OCI-LY3 (cell line): Measurements from ENCODE around the gene KCNIP4.

Experiments
- H2AFZ ChIP-seq: fragments of 200-600, 300-600 bp; shearing (Covaris generic); 2 replicates; pipeline ENCODE4 v1.6.0; 2014; ENCODE audit warnings: antibody characterized with exemption, low read depth, low read length
- H3K27ac ChIP-seq: fragments of 200-600, 300-600 bp; sonication (generic); 2 replicates; pipeline ENCODE4 v1.5.1; 2014; ENCODE audit warnings: mild to moderate bottlenecking, low read length, moderate library complexity, mixed read lengths
- H3K27me3 ChIP-seq: fragments of 200-600, 300-600 bp; sonication (generic); 2 replicates; pipeline ENCODE4 v1.6.1; 2014; ENCODE audit warnings: low read depth, low read length, mixed read lengths
- H3K36me3 ChIP-seq: fragments of 200-600, 300-600 bp; sonication (generic); replicated peaks from 2 replicates; pipeline ENCODE3; 2014; ENCODE audit warnings: low read depth, low read length, mixed read lengths
- H3K4me1 ChIP-seq: fragments of 300-600, 200-600 bp; sonication (generic); 2 replicates; pipeline ENCODE4 v1.6.1; 2014; ENCODE audit warnings: low read length, mixed read lengths
- H3K4me2 ChIP-seq: fragments of 200-600, 300-600 bp; sonication (generic); 2 replicates; pipeline ENCODE4 v1.6.1; 2014; ENCODE audit warnings: low read length, mixed read lengths
- H3K4me3 ChIP-seq: fragments of 300-600, 200-600 bp; sonication (generic); 2 replicates; pipeline ENCODE4 v1.5.1; 2014; ENCODE audit warnings: antibody characterized with exemption, mild to moderate bottlenecking, low read length, moderate library complexity
- H3K79me2 ChIP-seq: fragments of 300-600, 200-600 bp; shearing (Covaris generic); 2 replicates; pipeline ENCODE4 v1.6.1; 2014; ENCODE audit warnings: mild to moderate bottlenecking, low read length, mixed read lengths
- H3K9ac ChIP-seq: fragments of 300-600, 200-600 bp; shearing (Covaris generic); 2 replicates; pipeline ENCODE4 v1.6.0; 2014; ENCODE audit warnings: mild to moderate bottlenecking, low read length, moderate library complexity
- H3K9me3 ChIP-seq: fragments of 200-600, 300-600 bp; shearing (Covaris generic); 2 replicates; pipeline ENCODE4 v1.6.1; 2014; ENCODE audit warnings: low read length, mixed read lengths; ENCODE audit not compliant: insufficient read depth
- H4K20me1 ChIP-seq: fragments of 200-600, 300-600 bp; sonication (generic); 2 replicates; pipeline ENCODE4 v1.6.1; 2016; ENCODE audit warnings: low read length, mixed read lengths; ENCODE audit not compliant: insufficient read depth
- EZH2phosphoT487 ChIP-seq: fragments of 200-600 bp; shearing (Covaris generic); IDR thresholded peaks from 2 replicates; pipeline ENCODE4 v1.6.1; 2018; ENCODE audit warnings: antibody characterized with exemption, mixed run types, low read depth
- TF ChIP-seq, protein P1 (sequence below): fragments of 200-600, 300-600 bp; sonication (generic); IDR thresholded peaks from 2 replicates; pipeline ENCODE4 v1.5.1; 2014; ENCODE audit warnings: antibody characterized with exemption, low read length, low read depth

KCNIP4 gene

DNA sequence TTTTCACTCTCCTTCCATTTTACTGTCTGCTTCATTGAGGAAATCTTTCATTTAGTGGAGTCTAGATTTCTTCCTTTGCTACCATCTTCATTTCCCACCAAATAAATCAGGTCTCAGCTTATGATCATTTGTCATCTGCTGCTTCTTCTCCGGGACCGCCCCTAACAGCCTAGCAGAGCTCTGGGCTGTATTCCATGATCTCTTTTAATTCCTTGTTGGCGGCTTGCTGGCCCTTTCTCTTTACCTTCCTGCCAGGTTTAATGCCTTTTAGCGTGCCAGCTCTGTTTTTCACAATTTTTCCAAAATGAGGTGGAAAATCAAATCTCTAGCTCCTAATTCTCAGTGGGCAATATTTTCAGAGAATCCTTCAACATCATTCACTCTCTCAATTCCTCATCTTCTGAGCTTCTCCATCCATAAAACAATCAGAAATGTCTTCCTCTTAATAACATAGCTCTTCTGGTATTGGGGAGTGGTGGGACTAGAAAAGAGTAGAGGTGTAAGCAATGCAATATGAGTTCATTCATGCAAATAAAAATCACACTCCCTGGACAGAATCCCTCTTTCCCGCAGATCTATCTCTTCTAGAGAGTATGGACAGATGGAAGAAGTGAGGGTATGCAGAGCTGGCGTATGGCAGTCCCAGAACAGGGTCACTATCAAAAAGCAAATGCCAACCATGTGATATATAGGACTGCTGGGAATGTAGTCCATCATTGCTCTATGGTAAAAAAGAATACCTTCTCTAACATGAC, 491.3 kb downstream of the KCNIP4 start:
- Histone ChIP-seq H3K27ac (no peak overlapping the region), H3K9ac (no peak overlapping the region)

DNA sequence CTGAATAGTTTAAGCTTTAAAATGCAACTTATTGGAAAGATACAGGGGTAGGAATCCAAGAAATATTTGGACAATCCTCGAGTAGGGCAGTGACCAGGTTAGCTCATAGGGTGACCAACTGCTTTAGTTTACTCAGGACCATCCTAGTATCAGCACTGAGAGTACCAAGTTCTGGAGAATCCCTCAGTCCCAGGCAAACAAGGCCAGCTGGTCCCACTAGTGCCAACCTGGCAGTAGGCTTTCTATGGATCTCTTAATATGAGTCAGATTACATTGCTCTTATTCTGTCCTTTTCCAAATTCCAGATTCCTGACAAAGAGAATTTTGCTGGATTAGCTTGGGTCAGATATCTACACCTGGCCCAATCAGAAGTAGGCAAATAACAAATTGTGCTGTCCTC, 493.7 kb downstream of the KCNIP4 start:
- H3K9ac ChIP-seq, result no peak overlapping the region
- H3K9me3 ChIP-seq, result no peaks in the 10 kb centered on the region
- H3K4me3 ChIP-seq, result no peak overlapping the region
- H2AFZ ChIP-seq, result no peak overlapping the region
- H3K79me2 ChIP-seq, result no peaks in the 10 kb centered on the region
- H3K4me2 ChIP-seq, result no peak overlapping the region
- no peaks in the 10 kb centered on the region for H3K27me3 ChIP-seq
- no peak for TF ChIP-seq EZH2phosphoT487
- TF ChIP-seq, protein P1, sequence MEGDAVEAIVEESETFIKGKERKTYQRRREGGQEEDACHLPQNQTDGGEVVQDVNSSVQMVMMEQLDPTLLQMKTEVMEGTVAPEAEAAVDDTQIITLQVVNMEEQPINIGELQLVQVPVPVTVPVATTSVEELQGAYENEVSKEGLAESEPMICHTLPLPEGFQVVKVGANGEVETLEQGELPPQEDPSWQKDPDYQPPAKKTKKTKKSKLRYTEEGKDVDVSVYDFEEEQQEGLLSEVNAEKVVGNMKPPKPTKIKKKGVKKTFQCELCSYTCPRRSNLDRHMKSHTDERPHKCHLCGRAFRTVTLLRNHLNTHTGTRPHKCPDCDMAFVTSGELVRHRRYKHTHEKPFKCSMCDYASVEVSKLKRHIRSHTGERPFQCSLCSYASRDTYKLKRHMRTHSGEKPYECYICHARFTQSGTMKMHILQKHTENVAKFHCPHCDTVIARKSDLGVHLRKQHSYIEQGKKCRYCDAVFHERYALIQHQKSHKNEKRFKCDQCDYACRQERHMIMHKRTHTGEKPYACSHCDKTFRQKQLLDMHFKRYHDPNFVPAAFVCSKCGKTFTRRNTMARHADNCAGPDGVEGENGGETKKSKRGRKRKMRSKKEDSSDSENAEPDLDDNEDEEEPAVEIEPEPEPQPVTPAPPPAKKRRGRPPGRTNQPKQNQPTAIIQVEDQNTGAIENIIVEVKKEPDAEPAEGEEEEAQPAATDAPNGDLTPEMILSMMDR, result no peak
- no peaks in the 10 kb centered on the region for H3K36me3 ChIP-seq
- H3K4me1 ChIP-seq, result no peaks in the 10 kb centered on the region
- no peaks in the 10 kb centered on the region for H4K20me1 ChIP-seq
- no peak overlapping the region for H3K27ac ChIP-seq

More for the DNA sequence above, 491.3 kb downstream of the KCNIP4 start:
- H3K79me2 ChIP-seq, result no peaks in the 10 kb centered on the region
- no peak overlapping the region for H3K4me3 ChIP-seq
- H3K4me2 ChIP-seq, result no peak overlapping the region
- H4K20me1 ChIP-seq, result no peaks in the 10 kb centered on the region
- no peaks in the 10 kb centered on the region for H3K36me3 ChIP-seq
- H3K9me3 ChIP-seq, result no peaks in the 10 kb centered on the region
- TF ChIP-seq, protein P1, result no peak
- TF ChIP-seq EZH2phosphoT487, result no peak
- H3K4me1 ChIP-seq, result no peaks in the 10 kb centered on the region
- H2AFZ ChIP-seq, result no peak overlapping the region
- H3K27me3 ChIP-seq, result no peaks in the 10 kb centered on the region

DNA sequence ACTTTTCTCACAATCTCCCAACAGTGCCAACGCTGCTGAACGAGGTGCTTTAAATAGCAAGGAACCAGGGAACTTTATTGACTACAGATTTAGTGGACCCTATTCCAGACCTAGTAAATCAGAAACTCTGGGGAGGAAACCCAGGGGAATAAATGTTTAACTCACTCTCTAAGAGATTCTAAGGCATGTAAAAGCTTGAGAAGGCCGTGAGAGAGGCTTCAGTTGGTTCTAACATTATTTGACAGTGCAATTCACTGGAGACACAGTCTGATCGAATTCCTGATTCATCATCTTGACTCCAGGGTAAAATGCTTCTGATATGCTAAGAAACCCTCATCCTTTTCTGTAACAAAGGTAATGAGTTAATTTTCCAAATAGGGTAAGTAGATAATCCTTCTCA, 494.4 kb downstream of the KCNIP4 start:
- H2AFZ ChIP-seq, result no peak overlapping the region
- H3K27me3 ChIP-seq, result no peaks in the 10 kb centered on the region
- H3K27ac ChIP-seq, result no peak overlapping the region
- H3K36me3 ChIP-seq, result no peaks in the 10 kb centered on the region
- H3K79me2 ChIP-seq, result no peaks in the 10 kb centered on the region
- H4K20me1 ChIP-seq, result no peaks in the 10 kb centered on the region
- H3K4me3 ChIP-seq, result no peak overlapping the region
- H3K9me3 ChIP-seq, result no peaks in the 10 kb centered on the region
- H3K4me2 ChIP-seq, result no peak overlapping the region
- no peak overlapping the region for H3K9ac ChIP-seq
- no peaks in the 10 kb centered on the region for H3K4me1 ChIP-seq
- no peak for TF ChIP-seq EZH2phosphoT487
- TF ChIP-seq, protein P1, result no peak

DNA sequence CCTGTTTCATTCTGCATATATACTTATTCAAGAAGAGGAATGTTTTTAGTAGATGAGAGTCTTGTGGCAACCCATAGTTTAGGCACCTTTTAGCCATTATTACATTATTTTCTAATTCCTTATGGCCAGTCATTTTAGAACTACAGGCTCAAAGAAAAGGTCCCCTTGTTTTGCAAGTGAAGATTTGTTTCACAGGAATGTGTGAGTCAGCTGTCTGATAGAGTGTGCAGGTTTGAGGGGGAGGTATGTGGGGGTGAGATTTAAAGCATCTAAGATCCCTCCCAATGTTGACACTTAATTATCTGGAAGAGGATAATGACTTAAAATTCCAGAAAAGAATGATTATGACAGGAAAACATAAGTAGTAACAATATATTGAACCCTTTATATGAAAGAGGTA, 495.6 kb downstream of the KCNIP4 start:
- H4K20me1 ChIP-seq, result no peaks in the 10 kb centered on the region
- H3K4me3 ChIP-seq, result no peak overlapping the region
- H3K9ac ChIP-seq, result no peak overlapping the region
- H3K27me3 ChIP-seq, result no peaks in the 10 kb centered on the region
- no peaks in the 10 kb centered on the region for H3K79me2 ChIP-seq
- TF ChIP-seq, protein P1, result no peak
- no peak for TF ChIP-seq EZH2phosphoT487
- H3K36me3 ChIP-seq, result no peaks in the 10 kb centered on the region
- no peaks in the 10 kb centered on the region for H3K9me3 ChIP-seq
- no peak overlapping the region for H3K27ac ChIP-seq
- no peak overlapping the region for H2AFZ ChIP-seq
- H3K4me1 ChIP-seq, result no peaks in the 10 kb centered on the region
- H3K4me2 ChIP-seq, result no peak overlapping the region
